Right atrium auricular region (tissue), 2 donors: ENCODE data around the gene CBLN3. TPM values are rescaled to one million over a fixed set of nuclear protein-coding genes. Genes with fewer than 3 reads are reported as not detected.
"Not testable (repeated sequence)": the region's sequence is repeated elsewhere in the genome, so short reads cannot be mapped to it uniquely, and the experiment has no call there.

Experiments used
- DNase-seq: peaks from one replicate; pipeline ENCODE4 v3.0.0-alpha.2; 2019; ENCODE audit warnings: low spot score
- H3K27ac ChIP-seq, 2 donors: fragments of 200-600 bp; sonication (generic); 1 replicate in 1 of 2; 2 replicates in 1 of 2; pipeline ENCODE4 v1.5.1; 2016 to 2019
- H3K27me3 ChIP-seq, 2 donors: fragments of 200-600 bp; sonication (generic); one replicate each; pipeline versions ENCODE4 v1.5.1 to v1.6.0; 2017 to 2019
- H3K36me3 ChIP-seq: fragments of 200-600 bp; sonication (generic); one replicate; pipeline ENCODE4 v1.5.1; 2016
- H3K4me1 ChIP-seq, 2 donors: fragments of 200-600 bp; sonication (generic); one replicate each; pipeline versions ENCODE4 v1.5.1 to v1.6.0; 2017 to 2019
- H3K4me3 ChIP-seq, 2 donors: fragments of 200-600 bp; sonication (generic); 1 replicate in 1 of 2; 2 replicates in 1 of 2; pipeline ENCODE4 v1.5.1; 2017 to 2019; ENCODE audit warnings: mild to moderate bottlenecking in 1 of 2, moderate library complexity in 1 of 2
- H3K9me3 ChIP-seq, 2 donors: fragments of 200-600 bp; sonication (generic); one replicate each; pipeline ENCODE4 v1.5.1; 2019
- CTCF ChIP-seq, 2 donors: fragments of 200-600 bp; sonication (generic); IDR thresholded peaks; one replicate each; pipeline ENCODE4 v1.5.1; 2019; ENCODE audit warnings: antibody characterized with exemption in 2 of 2
- total RNA-seq, 2 donors: library from RNA; depleted of rRNA; stranded (reverse); fragments of >200 nt; gene quantifications; one replicate each; pipeline ENCODE4 v1.1.0, GENCODE V29; 2016

The CBLN3 gene
- total RNA-seq, 2 donors from 2014 or later = 0.48 to 1.4 TPM

- H3K4me3 ChIP-seq = no peak overlapping the region
- TF ChIP-seq CTCF (IDR thresholded peaks at IDR 0.05) = no peak
- no peaks in the 10 kb centered on the region for H3K9me3 ChIP-seq
- no peaks in the 10 kb centered on the region for H3K36me3 ChIP-seq
- DNase-seq = no peak
- H3K4me1 ChIP-seq = peaks cover 0 to 22% of the 10 kb centered on the region in 2 donors
- H3K27me3 ChIP-seq = no peaks in the 10 kb centered on the region
- H3K27ac ChIP-seq = no peak overlapping the region
Observed at GRCh38 chr14:24394275-24394674, 35.2 kb downstream of the CBLN3 start.

- H3K27me3 ChIP-seq = no peaks in the 10 kb centered on the region
- no peak for DNase-seq
- no peaks in the 10 kb centered on the region for H3K9me3 ChIP-seq
- H3K4me1 ChIP-seq = peaks cover 0 to 15% of the 10 kb centered on the region in 2 donors
- TF ChIP-seq CTCF (IDR thresholded peaks at IDR 0.05) = no peak
- no peaks in the 10 kb centered on the region for H3K36me3 ChIP-seq
- no peak overlapping the region for H3K4me3 ChIP-seq
- no peak overlapping the region for H3K27ac ChIP-seq
Observed at GRCh38 chr14:24392325-24393091, 37.0 kb downstream of the CBLN3 start.

GRCh38 chr14:24390701-24391468 lies 38.6 kb downstream of the CBLN3 start:
- no peak for DNase-seq
- H3K27me3 ChIP-seq = no peaks in the 10 kb centered on the region
- H3K36me3 ChIP-seq = no peaks in the 10 kb centered on the region
- H3K4me3 ChIP-seq = no peak overlapping the region
- H3K4me1 ChIP-seq = peaks cover 0 to 15% of the 10 kb centered on the region in 2 donors
- no peak for TF ChIP-seq CTCF (IDR thresholded peaks at IDR 0.05)
- H3K27ac ChIP-seq = no peak overlapping the region
- H3K9me3 ChIP-seq = no peaks in the 10 kb centered on the region

- Histone ChIP-seq H3K27me3 (no peaks in the 10 kb centered on the region), H3K4me3 (no peak overlapping the region), H3K36me3 (no peaks in the 10 kb centered on the region), H3K27ac (no peak overlapping the region), H3K9me3 (no peaks in the 10 kb centered on the region), H3K4me1 (peaks cover 0 to 15% of the 10 kb centered on the region in 2 donors)
- TF ChIP-seq CTCF (IDR thresholded peaks at IDR 0.05) = no peak
- DNase-seq = no peak
Observed at GRCh38 chr14:24389226-24389848, 40.1 kb downstream of the CBLN3 start.

- Histone ChIP-seq H3K27ac (no peak overlapping the region), H3K36me3 (no peaks in the 10 kb centered on the region), H3K9me3 (no peaks in the 10 kb centered on the region), H3K4me1 (peaks cover 0 to 15% of the 10 kb centered on the region in 2 donors), H3K4me3 (no peak overlapping the region), H3K27me3 (no peaks in the 10 kb centered on the region)
- DNase-seq = no peak
- no peak for TF ChIP-seq CTCF (IDR thresholded peaks at IDR 0.05)
Observed at GRCh38 chr14:24388474-24389179, 40.8 kb downstream of the CBLN3 start.

GRCh38 chr14:24387579-24387978 lies 41.9 kb downstream of the CBLN3 start:
- DNase-seq, H3K36me3 ChIP-seq: not testable (repeated sequence)

More at GRCh38 chr14:24387579-24387978, 41.9 kb downstream of the CBLN3 start:
- not testable (repeated sequence) for H3K27ac ChIP-seq, H3K27me3 ChIP-seq, H3K4me3 ChIP-seq, H3K9me3 ChIP-seq
- H3K4me1 ChIP-seq = peaks cover 0 to 15% of the 10 kb centered on the region in 2 donors
